ENCODE data around the gene FBLN2.
A peak's percentile ranks its signal among the peaks of the same experiment; 100 is the strongest.

Gene FBLN2

GRCh38 chr3:13660042-13660874 lies 111.3 kb downstream of the FBLN2 start:
- H3K4me1 ChIP-seq (ENCODE audit: control insufficient read depth in 1 of 2, insufficient read depth in 2 of 2, low read length in 2 of 2): peaks cover 0 to 2% of the 10 kb centered on the region in 2 experiments
- no peak overlapping the region for H3K14ac ChIP-seq (ENCODE audit: low read length)
- H3K27ac ChIP-seq (ENCODE audit: low read depth, low read length): no peak overlapping the region
- peaks cover 2% of the 10 kb centered on the region for H3K9me3 ChIP-seq (ENCODE audit: insufficient read depth, low read depth, low read length)
- WGBS (ENCODE audit: extremely low coverage, insufficient coverage, insufficient read length): no CpG with 5 or more reads among the region's 3 CpGs
- H3K79me2 ChIP-seq (ENCODE audit: control insufficient read depth, insufficient read depth, low read length, poor library complexity): no peaks in the 10 kb centered on the region
- H3K4me3 ChIP-seq (ENCODE audit: low read depth, low read length): no peak overlapping the region
- H3K9ac ChIP-seq (ENCODE audit: low read length): no peak overlapping the region
- H2BK120ac ChIP-seq (ENCODE audit: insufficient read depth, low read length, poor library complexity): no peak overlapping the region
- no peak overlapping the region for H3K23ac ChIP-seq (ENCODE audit: low read length)
- no peak overlapping the region for H3K18ac ChIP-seq (ENCODE audit: low read length)
- DNase-seq: peak; percentile 72 to 90
- H3K79me1 ChIP-seq (ENCODE audit: low read length): no peaks in the 10 kb centered on the region
- H3K4me2 ChIP-seq (ENCODE audit: low read length): no peak overlapping the region
- H2BK5ac ChIP-seq (ENCODE audit: low read depth, low read length, poor library complexity): no peak overlapping the region
- no peak overlapping the region for H4K8ac ChIP-seq (ENCODE audit: low read depth, low read length)
- no peak overlapping the region for H2AK5ac ChIP-seq (ENCODE audit: low read length)
- H4K12ac ChIP-seq (ENCODE audit: low read depth, low read length): no peak overlapping the region
- no peak overlapping the region for H3K4ac ChIP-seq (ENCODE audit: low read depth, low read length)
- no peak overlapping the region for H4K91ac ChIP-seq (ENCODE audit: low read depth, low read length)
- H3K36me3 ChIP-seq (ENCODE audit: control insufficient read depth in 1 of 2, insufficient read depth in 2 of 2, low read length in 2 of 2): no peaks in the 10 kb centered on the region
- no peak overlapping the region for H2BK12ac ChIP-seq (ENCODE audit: low read length)
- peaks cover 6% of the 10 kb centered on the region for H3K27me3 ChIP-seq (ENCODE audit: insufficient read depth, low read length)
- no peak overlapping the region for H2AFZ ChIP-seq (ENCODE audit: insufficient read depth, low read length, poor library complexity)

DNA sequence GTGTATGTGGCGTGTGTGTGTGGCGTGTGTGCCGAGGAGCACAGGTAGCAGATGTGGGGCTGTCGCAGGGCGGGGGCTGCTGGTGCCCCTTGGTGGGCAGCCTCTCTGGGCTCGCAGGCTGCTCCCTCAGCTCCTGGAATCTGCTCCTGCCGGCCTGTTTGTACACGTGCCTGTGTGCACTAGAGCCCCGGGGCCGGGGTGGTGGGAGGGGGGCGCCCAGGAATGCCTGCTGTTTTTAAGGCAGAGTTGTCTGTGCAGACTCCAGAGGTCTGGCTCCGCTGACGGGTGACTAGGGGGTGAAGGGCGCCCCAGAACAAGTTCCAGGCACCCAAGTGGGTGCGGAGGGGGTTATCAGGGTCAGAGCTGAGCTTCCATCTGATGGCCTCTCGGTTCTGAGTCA lies 112.2 kb downstream of the FBLN2 start:
- Histone ChIP-seq H4K8ac (ENCODE audit: low read depth, low read length) (no peak overlapping the region), H3K27me3 (ENCODE audit: insufficient read depth, low read length) (peaks cover 6% of the 10 kb centered on the region), H2AK5ac (ENCODE audit: low read length) (no peak overlapping the region), H4K12ac (ENCODE audit: low read depth, low read length) (no peak overlapping the region), H3K27ac (ENCODE audit: low read depth, low read length) (no peak overlapping the region), H2BK12ac (ENCODE audit: low read length) (no peak overlapping the region), H3K23ac (ENCODE audit: low read length) (no peak overlapping the region), H3K4me2 (ENCODE audit: low read length) (no peak overlapping the region), H2BK5ac (ENCODE audit: low read depth, low read length, poor library complexity) (no peak overlapping the region), H3K4ac (ENCODE audit: low read depth, low read length) (no peak overlapping the region), H3K79me1 (ENCODE audit: low read length) (no peaks in the 10 kb centered on the region), H2BK120ac (ENCODE audit: insufficient read depth, low read length, poor library complexity) (no peak overlapping the region), H3K14ac (ENCODE audit: low read length) (no peak overlapping the region), H3K9ac (ENCODE audit: low read length) (no peak overlapping the region), H2AFZ (ENCODE audit: insufficient read depth, low read length, poor library complexity) (no peak overlapping the region), H4K91ac (ENCODE audit: low read depth, low read length) (no peak overlapping the region), H3K79me2 (ENCODE audit: control insufficient read depth, insufficient read depth, low read length, poor library complexity) (no peaks in the 10 kb centered on the region), H3K4me3 (ENCODE audit: low read depth, low read length) (no peak overlapping the region), H3K36me3 (ENCODE audit: control insufficient read depth in 1 of 2, insufficient read depth in 2 of 2, low read length in 2 of 2) (no peaks in the 10 kb centered on the region), H3K9me3 (ENCODE audit: insufficient read depth, low read depth, low read length) (peaks cover 2% of the 10 kb centered on the region), H3K4me1 (ENCODE audit: control insufficient read depth in 1 of 2, insufficient read depth in 2 of 2, low read length in 2 of 2) (peaks cover 0 to 2% of the 10 kb centered on the region in 2 experiments), H3K18ac (ENCODE audit: low read length) (no peak overlapping the region)
- no peak for DNase-seq
- no CpG with 5 or more reads among the region's 16 CpGs for WGBS (ENCODE audit: extremely low coverage, insufficient coverage, insufficient read length)

GRCh38 chr3:13662238-13662847 lies 113.4 kb downstream of the FBLN2 start:
- Histone ChIP-seq H3K23ac (ENCODE audit: low read length) (no peak overlapping the region), H3K4me1 (ENCODE audit: control insufficient read depth in 1 of 2, insufficient read depth in 2 of 2, low read length in 2 of 2) (peaks cover 0 to 2% of the 10 kb centered on the region in 2 experiments), H4K8ac (ENCODE audit: low read depth, low read length) (no peak overlapping the region), H2AK5ac (ENCODE audit: low read length) (no peak overlapping the region), H3K4me3 (ENCODE audit: low read depth, low read length) (no peak overlapping the region), H3K4me2 (ENCODE audit: low read length) (no peak overlapping the region), H3K14ac (ENCODE audit: low read length) (no peak overlapping the region), H3K27ac (ENCODE audit: low read depth, low read length) (no peak overlapping the region), H3K18ac (ENCODE audit: low read length) (no peak overlapping the region), H2BK12ac (ENCODE audit: low read length) (no peak overlapping the region), H4K91ac (ENCODE audit: low read depth, low read length) (no peak overlapping the region), H3K27me3 (ENCODE audit: insufficient read depth, low read length) (peaks cover 2% of the 10 kb centered on the region), H3K79me2 (ENCODE audit: control insufficient read depth, insufficient read depth, low read length, poor library complexity) (no peaks in the 10 kb centered on the region), H3K9me3 (ENCODE audit: insufficient read depth, low read depth, low read length) (peaks cover 2% of the 10 kb centered on the region), H3K9ac (ENCODE audit: low read length) (no peak overlapping the region), H2BK120ac (ENCODE audit: insufficient read depth, low read length, poor library complexity) (no peak overlapping the region), H3K36me3 (ENCODE audit: control insufficient read depth in 1 of 2, insufficient read depth in 2 of 2, low read length in 2 of 2) (no peaks in the 10 kb centered on the region), H2BK5ac (ENCODE audit: low read depth, low read length, poor library complexity) (no peak overlapping the region), H3K79me1 (ENCODE audit: low read length) (no peaks in the 10 kb centered on the region), H2AFZ (ENCODE audit: insufficient read depth, low read length, poor library complexity) (no peak overlapping the region), H3K4ac (ENCODE audit: low read depth, low read length) (no peak overlapping the region), H4K12ac (ENCODE audit: low read depth, low read length) (no peak overlapping the region)
- WGBS (ENCODE audit: extremely low coverage, insufficient coverage, insufficient read length): no CpG with 5 or more reads among the region's 22 CpGs
- DNase-seq: no peak

DNA sequence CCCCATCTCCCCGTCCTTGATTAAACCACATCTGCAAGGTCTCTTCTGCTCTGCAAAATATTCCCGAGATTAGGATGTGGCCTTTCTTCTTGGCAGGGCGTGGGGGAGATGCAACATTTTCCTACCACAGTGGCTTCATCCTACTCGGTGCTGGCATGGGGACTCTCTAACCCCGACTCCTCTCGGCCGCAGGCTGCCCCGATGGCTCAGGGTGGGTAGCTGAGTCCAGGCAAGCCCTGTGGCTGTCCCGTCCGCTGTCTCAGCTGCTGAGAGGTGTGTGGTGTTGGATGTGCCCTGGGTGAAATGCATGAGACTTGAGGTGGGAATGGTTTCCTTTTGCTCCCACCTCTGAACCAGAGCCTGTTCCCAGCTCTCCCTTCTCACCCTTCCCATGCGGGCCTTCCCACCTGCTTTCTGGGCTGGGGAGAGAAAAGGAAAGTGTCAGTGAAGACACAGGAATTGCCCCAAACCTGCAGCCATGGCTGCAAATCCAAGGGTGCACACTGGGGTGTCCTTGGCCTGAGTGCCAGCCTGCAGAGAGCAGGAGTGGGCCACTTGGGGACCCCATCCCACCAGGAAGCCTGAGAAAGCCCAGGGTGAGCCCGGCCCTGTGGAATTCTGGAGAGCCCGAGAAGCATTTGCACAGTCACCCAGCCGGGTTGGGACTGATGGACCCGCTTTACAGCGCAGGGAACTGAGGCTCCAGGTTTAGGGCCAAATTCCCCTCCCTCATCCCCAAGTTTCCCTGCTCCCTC lies 115.0 kb downstream of the FBLN2 start:
- Histone ChIP-seq H3K18ac (ENCODE audit: low read length) (no peak overlapping the region), H3K23ac (ENCODE audit: low read length) (no peak overlapping the region), H3K4me2 (ENCODE audit: low read length) (no peak overlapping the region), H3K4ac (ENCODE audit: low read depth, low read length) (no peak overlapping the region), H3K9ac (ENCODE audit: low read length) (no peak overlapping the region), H4K91ac (ENCODE audit: low read depth, low read length) (no peak overlapping the region), H3K4me3 (ENCODE audit: low read depth, low read length) (no peak overlapping the region), H2AFZ (ENCODE audit: insufficient read depth, low read length, poor library complexity) (no peak overlapping the region), H2BK120ac (ENCODE audit: insufficient read depth, low read length, poor library complexity) (no peak overlapping the region), H2BK5ac (ENCODE audit: low read depth, low read length, poor library complexity) (no peak overlapping the region), H4K12ac (ENCODE audit: low read depth, low read length) (no peak overlapping the region), H2BK12ac (ENCODE audit: low read length) (no peak overlapping the region), H3K27me3 (ENCODE audit: insufficient read depth, low read length) (no peaks in the 10 kb centered on the region), H3K79me2 (ENCODE audit: control insufficient read depth, insufficient read depth, low read length, poor library complexity) (no peaks in the 10 kb centered on the region), H3K79me1 (ENCODE audit: low read length) (no peaks in the 10 kb centered on the region), H3K36me3 (ENCODE audit: control insufficient read depth in 1 of 2, insufficient read depth in 2 of 2, low read length in 2 of 2) (no peaks in the 10 kb centered on the region), H3K14ac (ENCODE audit: low read length) (no peak overlapping the region), H4K8ac (ENCODE audit: low read depth, low read length) (no peak overlapping the region), H2AK5ac (ENCODE audit: low read length) (no peak overlapping the region), H3K4me1 (ENCODE audit: control insufficient read depth in 1 of 2, insufficient read depth in 2 of 2, low read length in 2 of 2) (peaks cover 0 to 2% of the 10 kb centered on the region in 2 experiments), H3K27ac (ENCODE audit: low read depth, low read length) (no peak overlapping the region), H3K9me3 (ENCODE audit: insufficient read depth, low read depth, low read length) (peaks cover 2% of the 10 kb centered on the region)
- DNase-seq: no peak
- no CpG with 5 or more reads among the region's 16 CpGs for WGBS (ENCODE audit: extremely low coverage, insufficient coverage, insufficient read length)
